BLaER1 (cell line): Measurements from ENCODE around the gene UBE2D4.
"Not testable (repeated sequence)": the region's sequence is repeated elsewhere in the genome, so short reads cannot be mapped to it uniquely, and the experiment has no call there.

ENCODE experiments used
- H3K27ac ChIP-seq: shearing (Covaris generic); formaldehyde crosslinking; 2 replicates; pipeline ENCODE4 v1.8.1; 2022
- H3K27me3 ChIP-seq: shearing (Covaris generic); formaldehyde crosslinking; 2 replicates; pipeline ENCODE4 v1.8.1; 2022
- H3K36me3 ChIP-seq: shearing (Covaris generic); formaldehyde crosslinking; 2 replicates; pipeline ENCODE4 v1.8.1; 2022
- H3K4me1 ChIP-seq: shearing (Covaris generic); formaldehyde crosslinking; 2 replicates; pipeline ENCODE4 v1.8.1; 2022
- H3K4me2 ChIP-seq: shearing (Covaris generic); formaldehyde crosslinking; 2 replicates; pipeline ENCODE4 v1.8.1; 2022
- H3K4me3 ChIP-seq: shearing (Covaris generic); formaldehyde crosslinking; 2 replicates; pipeline ENCODE4 v1.8.1; 2022
- H3K9ac ChIP-seq: shearing (Covaris generic); formaldehyde crosslinking; 2 replicates; pipeline ENCODE4 v1.8.1; 2022
- H3K9me3 ChIP-seq: shearing (Covaris generic); formaldehyde crosslinking; 2 replicates; pipeline ENCODE4 v1.8.1; 2022
- H4K20me1 ChIP-seq: shearing (Covaris generic); formaldehyde crosslinking; 2 replicates; pipeline ENCODE4 v1.8.1; 2022
- Cebpa-rat ChIP-seq: shearing (Covaris generic); IDR thresholded peaks from 2 replicates; pipeline ENCODE4 v1.8.1; 2022

The UBE2D4 gene

GRCh38 chr7:43954524-43955228, 28.4 kb downstream of the UBE2D4 start:
- H3K4me3 ChIP-seq, result no peak overlapping the region
- H3K9me3 ChIP-seq, result peaks cover 6% of the 10 kb centered on the region; the same call in 1 of the 2 replicates
- H3K27ac ChIP-seq, result no peak overlapping the region
- H3K9ac ChIP-seq, result no peak overlapping the region
- peaks cover 39% of the 10 kb centered on the region for H3K36me3 ChIP-seq
- H4K20me1 ChIP-seq, result no peaks in the 10 kb centered on the region
- H3K27me3 ChIP-seq, result no peaks in the 10 kb centered on the region
- TF ChIP-seq Cebpa-rat, result no peak
- H3K4me2 ChIP-seq, result peak overlapping the region; percentile 72
- peaks cover 29% of the 10 kb centered on the region for H3K4me1 ChIP-seq

DNA sequence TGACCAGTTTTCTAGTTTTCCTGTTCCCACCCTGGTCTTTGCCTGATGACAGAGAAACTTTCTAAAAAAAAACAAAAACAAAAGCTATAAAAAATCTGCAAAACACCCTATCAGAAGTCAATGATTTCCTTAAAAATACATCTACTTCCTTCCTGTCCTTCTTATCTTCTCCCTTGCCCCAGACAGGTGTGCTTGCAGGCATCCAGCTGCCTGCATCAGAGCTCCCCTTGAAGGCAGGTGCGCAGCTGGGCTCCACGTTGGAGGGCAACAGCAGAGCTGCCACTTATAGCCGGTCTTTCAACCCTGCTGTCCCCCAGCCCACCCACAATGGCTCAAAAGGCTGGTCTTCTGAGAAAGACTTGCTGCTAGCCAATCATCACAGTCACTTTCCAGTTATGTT, 29.8 kb downstream of the UBE2D4 start:
- peak overlapping the region; percentile 58 for H3K27ac ChIP-seq
- H3K9me3 ChIP-seq, result peaks cover 7% of the 10 kb centered on the region; the same call in 1 of the 2 replicates
- H3K4me3 ChIP-seq, result no peak overlapping the region
- peak overlapping the region; percentile 72 for H3K4me2 ChIP-seq
- no peaks in the 10 kb centered on the region for H4K20me1 ChIP-seq
- TF ChIP-seq Cebpa-rat, result no peak
- H3K27me3 ChIP-seq, result no peaks in the 10 kb centered on the region
- peaks cover 30% of the 10 kb centered on the region for H3K36me3 ChIP-seq
- H3K9ac ChIP-seq, result no peak overlapping the region
- H3K4me1 ChIP-seq, result peaks cover 29% of the 10 kb centered on the region

DNA sequence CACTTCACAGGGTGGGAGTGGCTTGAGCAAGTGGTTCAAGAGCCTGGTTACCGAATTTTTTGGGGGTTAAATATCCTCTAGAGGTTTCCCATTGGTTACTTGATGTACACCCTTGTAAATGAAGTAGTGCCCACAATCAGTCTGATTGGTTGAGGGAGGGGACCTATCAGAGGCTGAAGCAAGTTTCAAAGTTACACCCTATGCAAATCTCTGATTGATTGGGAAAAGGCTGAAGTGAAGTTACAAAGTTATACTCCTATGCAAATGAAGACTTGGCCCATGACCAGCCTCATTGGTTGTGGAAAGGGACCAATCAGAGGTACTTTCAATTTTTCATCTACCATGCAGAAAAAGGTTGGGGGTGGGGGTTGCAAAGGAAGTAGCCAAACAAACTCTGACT, 34.7 kb downstream of the UBE2D4 start:
- peaks cover 7% of the 10 kb centered on the region; the same call in 1 of the 2 replicates for H3K9me3 ChIP-seq
- peaks cover 9% of the 10 kb centered on the region for H3K36me3 ChIP-seq
- H3K4me1 ChIP-seq, result peaks cover 6% of the 10 kb centered on the region
- H3K27ac ChIP-seq, result no peak overlapping the region
- no peaks in the 10 kb centered on the region for H4K20me1 ChIP-seq
- H3K27me3 ChIP-seq, result no peaks in the 10 kb centered on the region
- no peak overlapping the region for H3K9ac ChIP-seq
- H3K4me2 ChIP-seq, result no peak overlapping the region
- no peak for TF ChIP-seq Cebpa-rat
- H3K4me3 ChIP-seq, result no peak overlapping the region

DNA sequence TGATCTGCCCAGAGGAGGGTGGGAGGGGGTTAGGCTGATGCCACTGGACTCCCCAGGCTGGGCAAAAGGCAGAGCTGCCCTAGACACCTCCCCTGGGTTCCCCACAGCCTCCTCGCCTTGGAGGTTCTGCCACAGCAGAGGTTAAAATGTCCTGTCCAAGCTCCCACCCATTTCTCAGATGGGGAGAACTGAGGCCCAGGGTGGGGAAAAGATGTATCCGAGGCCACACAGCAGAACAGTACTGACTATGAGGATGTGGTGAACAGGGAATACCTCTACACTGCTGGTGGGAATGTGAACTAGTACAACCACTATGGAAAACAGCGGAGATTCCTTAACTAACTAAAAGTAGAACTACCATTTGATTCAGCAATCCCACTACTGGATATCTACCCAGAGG, 40.2 kb downstream of the UBE2D4 start:
- H3K9ac ChIP-seq, H4K20me1 ChIP-seq, H3K4me3 ChIP-seq, H3K27me3 ChIP-seq, H3K27ac ChIP-seq, H3K9me3 ChIP-seq, H3K36me3 ChIP-seq, H3K4me1 ChIP-seq, H3K4me2 ChIP-seq: not testable (repeated sequence)

- not testable (repeated sequence) for H3K9me3 ChIP-seq, H3K4me2 ChIP-seq, H4K20me1 ChIP-seq, H3K36me3 ChIP-seq, H3K4me3 ChIP-seq, H3K27ac ChIP-seq, H3K27me3 ChIP-seq, H3K9ac ChIP-seq
- peaks cover 21% of the 10 kb centered on the region for H3K4me1 ChIP-seq
Observed at GRCh38 chr7:43968172-43969040, 42.2 kb downstream of the UBE2D4 start.

- H3K4me2 ChIP-seq, H3K4me3 ChIP-seq, H3K9ac ChIP-seq, H3K9me3 ChIP-seq, H3K36me3 ChIP-seq, H3K27me3 ChIP-seq, H3K27ac ChIP-seq, H4K20me1 ChIP-seq: not testable (repeated sequence)
- H3K4me1 ChIP-seq, result peaks cover 31% of the 10 kb centered on the region
Observed at GRCh38 chr7:43969586-43969985, 43.4 kb downstream of the UBE2D4 start.

DNA sequence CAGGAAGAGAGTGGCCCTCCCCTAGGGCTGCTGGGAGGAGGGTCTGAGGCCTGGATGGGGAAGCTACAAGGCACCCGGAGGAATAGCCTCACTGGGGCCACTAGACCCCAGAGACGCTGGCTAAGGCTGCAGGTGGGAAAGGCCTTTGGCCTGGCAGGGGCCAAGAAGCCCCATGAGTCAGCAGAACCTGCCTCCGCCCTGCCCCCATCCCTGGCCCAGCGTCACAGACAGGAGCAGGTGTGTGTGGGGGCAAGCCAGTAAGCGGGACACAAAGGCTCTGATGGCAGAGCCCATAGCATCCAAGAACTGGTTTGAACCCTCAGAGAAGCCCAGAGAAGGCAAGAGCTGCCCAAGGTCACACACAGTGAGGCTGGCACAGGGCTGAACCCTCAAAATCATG, 44.5 kb downstream of the UBE2D4 start:
- H3K36me3 ChIP-seq, H3K27ac ChIP-seq, H3K27me3 ChIP-seq, H3K9me3 ChIP-seq, H4K20me1 ChIP-seq, H3K4me3 ChIP-seq, H3K9ac ChIP-seq, H3K4me2 ChIP-seq: not testable (repeated sequence)
- peaks cover 36% of the 10 kb centered on the region for H3K4me1 ChIP-seq

- not testable (repeated sequence) for H3K9me3 ChIP-seq, H3K4me3 ChIP-seq, H4K20me1 ChIP-seq, H3K27me3 ChIP-seq, H3K36me3 ChIP-seq
- peak; percentile 59 for TF ChIP-seq Cebpa-rat
- Histone ChIP-seq H3K9ac (0 out of 2 replicates have a peak overlapping the region, but pooled peaks have one; percentile 34), H3K4me2 (peak overlapping the region; percentile 51), H3K4me1 (peaks cover 36% of the 10 kb centered on the region), H3K27ac (peak overlapping the region; percentile 73)
Observed at GRCh38 chr7:43974033-43974573, 47.9 kb downstream of the UBE2D4 start.

DNA sequence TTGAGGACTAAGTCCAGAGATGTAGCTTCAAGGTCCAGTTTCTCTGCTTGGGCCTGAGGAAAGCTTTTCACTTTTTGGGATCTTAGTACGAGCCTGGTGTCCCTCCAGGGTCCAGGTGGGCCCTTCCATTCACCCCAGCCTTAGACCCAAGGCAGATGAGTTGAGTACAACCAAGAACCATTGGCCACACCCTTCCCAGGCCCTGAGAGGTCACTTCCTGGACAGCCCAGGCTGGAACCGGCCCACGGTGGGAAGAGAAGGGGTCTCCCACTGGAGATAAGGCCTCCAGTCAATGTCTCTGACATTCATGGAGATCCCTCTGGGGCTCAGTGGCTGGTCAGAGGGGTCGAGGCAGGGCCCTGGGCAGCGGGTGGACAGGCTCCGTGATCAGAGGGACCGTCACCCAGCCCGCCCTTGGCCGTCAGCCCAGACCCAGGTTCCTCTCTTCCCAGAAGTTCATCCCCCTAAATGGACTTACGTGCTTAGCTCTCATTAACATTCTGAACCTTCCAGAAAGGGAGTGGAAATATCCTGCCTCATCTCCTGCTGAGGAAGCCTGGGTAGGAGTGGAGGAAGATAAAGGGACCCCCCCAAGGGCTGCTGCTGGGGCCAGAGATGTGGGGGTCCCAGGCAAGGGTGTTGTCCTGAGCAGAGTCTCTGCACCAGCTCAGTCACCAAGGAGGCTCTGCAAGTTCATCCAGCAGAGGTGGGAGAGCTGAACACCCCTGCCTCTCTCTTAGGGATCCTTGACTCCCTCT, 48.7 kb downstream of the UBE2D4 start:
- not testable (repeated sequence) for H3K27me3 ChIP-seq, H3K4me3 ChIP-seq, H4K20me1 ChIP-seq, H3K9ac ChIP-seq, H3K36me3 ChIP-seq, H3K9me3 ChIP-seq
- Histone ChIP-seq H3K4me1 (peaks cover 36% of the 10 kb centered on the region), H3K4me2 (peak overlapping the region; percentile 51), H3K27ac (peak overlapping the region; percentile 73)

GRCh38 chr7:43977525-43977924, 51.3 kb downstream of the UBE2D4 start:
- Histone ChIP-seq H3K9me3 (no peaks in the 10 kb centered on the region), H3K9ac (no peak overlapping the region), H3K4me2 (peak overlapping the region; percentile 45), H3K36me3 (no peaks in the 10 kb centered on the region), H3K27me3 (no peaks in the 10 kb centered on the region), H3K27ac (peak overlapping the region; percentile 41; the same call in 1 of the 2 replicates), H3K4me3 (no peak overlapping the region), H3K4me1 (peaks cover 44% of the 10 kb centered on the region), H4K20me1 (no peaks in the 10 kb centered on the region)
- TF ChIP-seq Cebpa-rat, result no peak

DNA sequence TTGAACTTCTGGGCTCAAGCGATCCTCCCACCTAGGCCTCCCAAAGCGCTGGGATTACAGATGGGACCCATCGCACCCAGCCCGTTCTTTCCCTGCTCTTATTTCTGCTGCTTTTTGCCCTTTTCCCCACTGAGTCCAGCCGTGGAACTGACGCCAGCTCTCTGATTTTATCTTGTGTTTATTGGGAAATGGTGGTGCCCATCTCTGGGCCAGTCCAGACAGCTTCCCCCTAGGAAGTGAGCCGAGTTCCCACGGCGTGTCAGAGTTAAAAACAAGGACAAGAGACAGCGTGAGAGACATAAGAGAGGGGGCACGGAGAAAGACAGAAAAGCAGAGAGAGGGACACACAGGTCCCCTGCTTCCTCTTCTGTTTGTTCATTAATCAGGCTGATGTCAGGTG, 51.9 kb downstream of the UBE2D4 start:
- H3K4me1 ChIP-seq, result peaks cover 43% of the 10 kb centered on the region
- H3K9me3 ChIP-seq, H3K27ac ChIP-seq, H3K4me3 ChIP-seq, H3K27me3 ChIP-seq, H4K20me1 ChIP-seq, H3K9ac ChIP-seq, H3K36me3 ChIP-seq, H3K4me2 ChIP-seq: not testable (repeated sequence)

DNA sequence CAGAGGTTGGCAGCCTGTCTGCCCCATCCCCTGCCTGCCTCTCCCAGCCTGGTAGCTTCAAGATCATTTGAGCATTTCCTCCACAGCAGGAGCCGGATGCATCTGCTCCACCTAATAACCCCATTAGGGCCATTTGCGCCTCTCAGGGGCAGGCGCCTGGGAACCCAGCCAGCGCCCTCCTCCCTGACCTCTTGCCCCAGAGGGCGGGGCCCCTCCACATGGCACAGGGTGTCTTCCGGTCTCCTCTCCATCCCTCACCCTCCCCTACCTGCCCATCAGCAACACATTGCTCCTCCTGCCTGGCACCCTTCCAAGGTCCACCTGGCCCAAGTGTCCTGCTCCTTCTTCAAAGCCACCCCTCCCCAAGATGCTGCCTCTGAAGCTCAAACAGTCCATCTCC, 56.6 kb downstream of the UBE2D4 start:
- Histone ChIP-seq H3K4me1 (peaks cover 40% of the 10 kb centered on the region), H3K4me2 (peak overlapping the region; percentile 58), H3K27ac (peak overlapping the region; percentile 70)
- H3K9ac ChIP-seq, H3K27me3 ChIP-seq, H3K9me3 ChIP-seq, H4K20me1 ChIP-seq, H3K4me3 ChIP-seq, H3K36me3 ChIP-seq: not testable (repeated sequence)

GRCh38 chr7:43983736-43984135, 57.5 kb downstream of the UBE2D4 start:
- H3K4me2 ChIP-seq, result peak overlapping the region; percentile 58
- H3K4me1 ChIP-seq, result peaks cover 40% of the 10 kb centered on the region
- H4K20me1 ChIP-seq, H3K9ac ChIP-seq, H3K27me3 ChIP-seq, H3K36me3 ChIP-seq, H3K4me3 ChIP-seq, H3K9me3 ChIP-seq: not testable (repeated sequence)
- peak overlapping the region; percentile 70 for H3K27ac ChIP-seq
